Endodermal cell (in vitro differentiated cells): ENCODE measurements around the gene PAQR7. TPM values are rescaled to one million over a fixed set of nuclear protein-coding genes. Genes with fewer than 3 reads are reported as not detected.

Source experiments
- DNase-seq: peaks from one replicate; pipeline ENCODE4 v3.0.0-alpha.2; 2017
- H3K27ac ChIP-seq: 2 replicates; pipeline ENCODE4 v1.5.1; 2013; ENCODE audit warnings: mild to moderate bottlenecking, low read depth, low read length, moderate library complexity
- H3K27me3 ChIP-seq: 2 replicates; pipeline ENCODE4 v1.6.1; 2013; ENCODE audit warnings: mild to moderate bottlenecking, low read length, moderate library complexity; ENCODE audit not compliant: insufficient read depth, control insufficient read depth, poor library complexity, severe bottlenecking
- H3K36me3 ChIP-seq: 2 replicates; pipeline ENCODE4 v1.7.0; 2013; ENCODE audit warnings: mild to moderate bottlenecking, low read length, moderate library complexity; ENCODE audit not compliant: control insufficient read depth, insufficient read depth
- H3K4me1 ChIP-seq: one replicate; pipeline ENCODE4 v1.7.0; 2013; ENCODE audit warnings: low read length; ENCODE audit not compliant: control insufficient read depth, insufficient read depth
- H3K4me3 ChIP-seq: 2 replicates; pipeline ENCODE4 v1.5.1; 2013; ENCODE audit warnings: mild to moderate bottlenecking, low read length, moderate library complexity
- H3K9ac ChIP-seq: 2 replicates; pipeline ENCODE4 v1.6.1; 2013; ENCODE audit warnings: mild to moderate bottlenecking, low read length, moderate library complexity; ENCODE audit not compliant: poor library complexity, severe bottlenecking; ENCODE audit errors: extremely low read depth
- H3K9me3 ChIP-seq: 2 replicates; pipeline ENCODE4 v1.6.1; 2013; ENCODE audit warnings: mild to moderate bottlenecking, low read length, moderate library complexity; ENCODE audit not compliant: control insufficient read depth
- H3K27ac Mint-ChIP-seq: 2 replicates; pipeline ENCODE4 v1.8.0; 2020; ENCODE audit warnings: mixed read lengths
- H3K27me3 Mint-ChIP-seq: 2 replicates; pipeline ENCODE4 v1.8.0; 2021; ENCODE audit warnings: mild to moderate bottlenecking, mixed read lengths; ENCODE audit not compliant: insufficient read depth
- H3K36me3 Mint-ChIP-seq: 2 replicates; pipeline ENCODE4 v1.8.0; 2020; ENCODE audit warnings: low read depth, mixed read lengths
- H3K4me1 Mint-ChIP-seq: 2 replicates; pipeline ENCODE4 v1.8.0; 2020; ENCODE audit warnings: mixed read lengths
- H3K4me3 Mint-ChIP-seq: 2 replicates; pipeline ENCODE4 v1.8.0; 2020; ENCODE audit warnings: mild to moderate bottlenecking, moderate library complexity, mixed read lengths
- H3K9me3 Mint-ChIP-seq: 2 replicates; pipeline ENCODE4 v1.8.0; 2020; ENCODE audit warnings: mild to moderate bottlenecking, mixed read lengths
- CTCF ChIP-seq: fragments of 200-600 bp; sonication (generic); conservative IDR thresholded peaks from 2 replicates; pipeline ENCODE4 v1.5.0; 2021; ENCODE audit warnings: antibody characterized with exemption, mild to moderate bottlenecking
- WGBS, 2 experiments: methylation state at CpG; one replicate each; pipeline versions ENCODE4 v1.1.5 to v1.1.7; 2013; ENCODE audit warnings: missing lambda C conversion rate in 2 of 2, mixed read lengths in 1 of 2; ENCODE audit not compliant: insufficient coverage in 1 of 2, insufficient read length in 1 of 2; 5-methylcytosine and 5-hydroxymethylcytosine counted together
- total RNA-seq, 2 donors: library from RNA; stranded (reverse); fragmentation: NEBNext Ultra II Directional in 1 of 2; extraction: Animal tissue kit (Norgen Biotek cat#: 25700) in 1 of 2; gene quantifications; 2 replicates in 1 of 2; 3 replicates in 1 of 2; pipeline ENCODE4 v1.2.1, GENCODE V29; 2021

PAQR7 gene
- total RNA-seq, 2 donors from 2014 or later: 11.7 to 15.0 TPM

- Mint-ChIP-seq H3K36me3 (peaks cover 4% of the 10 kb centered on the region), H3K4me1 (peaks cover 37% of the 10 kb centered on the region), H3K27ac (peak overlapping the region; percentile 96), H3K9me3 (no peaks in the 10 kb centered on the region), H3K27me3 (no peaks in the 10 kb centered on the region), H3K4me3 (peak overlapping the region; percentile 20)
- 67 to 72% methylated on average over 3 to 4 of the region's 4 CpGs for WGBS, 2 experiments
- Histone ChIP-seq H3K9ac (peak overlapping the region; percentile 70), H3K4me1 (peaks cover 9% of the 10 kb centered on the region), H3K36me3 (no peaks in the 10 kb centered on the region), H3K27ac (no peak overlapping the region), H3K4me3 (peak overlapping the region; percentile 72), H3K27me3 (no peaks in the 10 kb centered on the region), H3K9me3 (peaks cover 6% of the 10 kb centered on the region)
- no peak for TF ChIP-seq CTCF
- DNase-seq: no peak
Observed at GRCh38 chr1:25847929-25848328, 27.6 kb downstream of the PAQR7 start.

GRCh38 chr1:25845664-25846063 is 29.8 kb downstream of the PAQR7 start:
- Mint-ChIP-seq H3K36me3 (peaks cover 2% of the 10 kb centered on the region), H3K27me3 (no peaks in the 10 kb centered on the region), H3K4me3 (no peak overlapping the region), H3K27ac (no peak overlapping the region), H3K9me3 (no peaks in the 10 kb centered on the region), H3K4me1 (peaks cover 41% of the 10 kb centered on the region)
- WGBS, 2 experiments: 84 to 88% methylated on average over 5 of the region's 5 CpGs
- no peak overlapping the region for H3K4me3 ChIP-seq
- peaks cover 9% of the 10 kb centered on the region for H3K4me1 ChIP-seq
- H3K27me3 ChIP-seq: no peaks in the 10 kb centered on the region
- no peak overlapping the region for H3K9ac ChIP-seq
- H3K27ac ChIP-seq: no peak overlapping the region
- no peaks in the 10 kb centered on the region for H3K9me3 ChIP-seq
- H3K36me3 ChIP-seq: no peaks in the 10 kb centered on the region
- no peak for DNase-seq
- TF ChIP-seq CTCF: no peak

- no peak overlapping the region for H3K27ac ChIP-seq
- no peak overlapping the region for H3K9ac ChIP-seq
- H3K27ac Mint-ChIP-seq: no peak overlapping the region
- no peaks in the 10 kb centered on the region for H3K36me3 ChIP-seq
- no peaks in the 10 kb centered on the region for H3K9me3 Mint-ChIP-seq
- no peak for TF ChIP-seq CTCF
- H3K9me3 ChIP-seq: no peaks in the 10 kb centered on the region
- H3K4me1 Mint-ChIP-seq: peaks cover 41% of the 10 kb centered on the region
- H3K4me3 ChIP-seq: no peak overlapping the region
- WGBS, 2 experiments: 90 to 94% methylated on average over 2 to 3 of the region's 3 CpGs
- peaks cover 9% of the 10 kb centered on the region for H3K4me1 ChIP-seq
- no peaks in the 10 kb centered on the region for H3K27me3 Mint-ChIP-seq
- H3K4me3 Mint-ChIP-seq: no peak overlapping the region
- H3K27me3 ChIP-seq: no peaks in the 10 kb centered on the region
- H3K36me3 Mint-ChIP-seq: no peaks in the 10 kb centered on the region
- no peak for DNase-seq
Observed at GRCh38 chr1:25844536-25845337, 30.8 kb downstream of the PAQR7 start.
